DMS79 treated with DMSO at 0.1 percent for 48 hours (cell line): ENCODE measurements around the gene TCEANC2.
"Not testable (repeated sequence)": the region's sequence is repeated elsewhere in the genome, so short reads cannot be mapped to it uniquely, and the experiment has no call there.

Experiments used
- DNase-seq: peaks from one replicate; lab custom pipeline; 2025; lab: John Stamatoyannopoulos, UW

Gene TCEANC2

GRCh38 chr1:54027848-54028247, 25.6 kb upstream of the TCEANC2 start:
- no peak for DNase-seq

- DNase-seq: no peak
These were observed 24.8 kb upstream of the TCEANC2 start for GRCh38 chr1:54028306-54029251.

DNA sequence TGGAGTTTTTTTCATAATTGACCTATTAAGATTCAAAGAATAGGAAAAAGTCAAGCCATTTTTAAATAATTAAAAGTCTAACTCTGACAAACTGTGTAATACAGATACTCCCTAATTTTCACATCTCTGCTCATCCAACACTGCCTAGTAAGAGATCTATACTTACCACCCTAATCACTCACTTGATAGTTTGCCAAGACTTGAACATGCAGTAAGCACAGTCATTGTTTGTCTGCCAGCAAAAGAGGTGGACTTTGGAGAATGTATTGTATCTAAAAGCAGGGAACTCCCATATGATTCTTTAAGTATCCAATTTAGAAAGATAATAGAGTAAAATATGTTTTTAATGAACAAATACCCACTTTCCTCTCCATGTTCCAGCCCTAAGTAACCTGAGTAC, 15.9 kb upstream of the TCEANC2 start:
- no peak for DNase-seq

DNA sequence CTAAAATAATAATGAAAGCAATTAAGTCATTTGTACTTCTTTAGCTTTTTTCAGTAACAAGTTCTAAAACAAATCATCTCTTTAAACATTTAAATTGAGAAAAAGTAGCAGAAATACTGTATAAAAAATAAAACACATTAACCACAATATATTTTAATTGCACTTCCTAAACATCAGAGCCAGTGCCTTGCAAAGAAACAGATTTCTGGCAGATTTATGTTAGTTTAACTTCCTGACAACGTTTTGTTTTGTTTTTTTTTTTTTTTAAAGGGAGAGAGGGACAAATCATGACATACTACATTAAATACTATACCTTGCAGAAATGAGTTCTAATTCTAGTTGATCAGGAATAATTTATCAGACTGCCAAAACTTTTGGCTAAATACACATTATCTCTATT, 11.6 kb upstream of the TCEANC2 start:
- DNase-seq: no peak

DNA sequence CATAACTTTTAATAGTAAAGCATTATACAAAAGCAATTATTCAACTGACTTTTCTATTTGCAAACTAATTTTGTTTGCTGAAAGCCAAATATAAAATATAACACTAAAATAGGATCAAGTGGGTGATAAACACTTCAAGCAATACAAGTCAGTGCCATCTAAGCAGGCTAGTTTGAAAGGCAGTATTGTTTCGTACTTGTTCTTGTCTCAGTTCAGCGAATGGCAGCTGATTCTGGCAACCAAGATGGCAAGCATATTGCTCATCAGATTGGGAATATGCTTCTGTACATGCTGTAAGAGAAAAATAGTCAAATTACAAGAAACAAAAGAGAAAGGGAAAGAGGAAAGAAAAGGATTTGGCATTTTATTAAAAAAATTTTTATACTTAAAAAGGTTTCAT, 7.9 kb upstream of the TCEANC2 start:
- no peak for DNase-seq

DNA sequence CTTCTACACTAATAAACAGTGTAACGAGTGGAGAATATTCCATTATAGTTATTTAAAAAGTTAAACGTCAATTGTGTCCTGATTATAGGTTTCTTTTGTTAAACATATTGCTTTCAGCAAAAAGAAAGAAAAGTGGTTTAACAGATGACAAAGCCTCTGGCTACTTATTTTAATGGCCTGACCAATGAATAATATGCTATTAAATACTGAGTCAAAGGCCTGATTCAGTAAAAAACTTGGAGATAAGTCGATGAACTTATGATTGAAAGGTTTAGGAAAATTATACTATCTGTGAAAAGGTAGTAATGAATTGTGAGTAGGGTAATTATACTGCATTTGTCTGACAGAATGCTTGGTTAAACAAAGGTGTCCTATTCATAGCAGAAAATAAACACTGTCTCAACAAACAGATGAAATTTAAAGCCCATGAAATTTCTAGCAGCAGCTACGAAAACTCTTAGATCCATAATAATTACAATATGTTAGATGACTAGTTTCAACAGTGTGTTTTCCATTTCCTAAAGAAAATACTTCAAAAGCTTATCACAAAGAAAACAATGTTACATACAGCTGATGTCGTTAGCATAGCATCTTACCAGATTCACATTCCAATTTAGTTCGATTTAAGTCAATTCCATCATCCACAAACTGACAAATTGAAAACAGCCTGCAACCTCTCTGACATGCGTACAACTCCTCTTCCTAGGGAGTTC, 6.6 kb upstream of the TCEANC2 start:
- no peak for DNase-seq

GRCh38 chr1:54047384-54048305, 5.8 kb upstream of the TCEANC2 start:
- DNase-seq: no peak

DNA sequence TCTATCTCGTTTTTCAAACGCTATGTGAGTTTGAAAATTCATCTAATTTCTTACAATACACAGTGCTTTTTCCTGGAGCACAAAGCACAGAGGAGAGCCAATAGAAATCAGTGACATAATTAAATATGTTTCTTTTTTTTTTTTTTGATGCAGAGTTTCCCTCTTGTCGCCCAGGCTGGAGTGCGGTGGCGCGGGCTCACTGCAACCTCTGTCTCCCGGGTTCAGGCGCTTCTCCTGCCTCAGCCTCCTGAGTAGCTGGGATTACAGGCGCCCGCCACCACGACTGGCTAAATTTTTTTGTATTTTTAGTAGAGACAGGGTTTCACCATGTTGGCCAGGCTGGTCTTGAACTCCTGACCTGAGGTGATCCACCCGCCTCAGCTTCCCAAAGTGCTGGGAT, 3.0 kb upstream of the TCEANC2 start:
- not testable (repeated sequence) for DNase-seq

DNA sequence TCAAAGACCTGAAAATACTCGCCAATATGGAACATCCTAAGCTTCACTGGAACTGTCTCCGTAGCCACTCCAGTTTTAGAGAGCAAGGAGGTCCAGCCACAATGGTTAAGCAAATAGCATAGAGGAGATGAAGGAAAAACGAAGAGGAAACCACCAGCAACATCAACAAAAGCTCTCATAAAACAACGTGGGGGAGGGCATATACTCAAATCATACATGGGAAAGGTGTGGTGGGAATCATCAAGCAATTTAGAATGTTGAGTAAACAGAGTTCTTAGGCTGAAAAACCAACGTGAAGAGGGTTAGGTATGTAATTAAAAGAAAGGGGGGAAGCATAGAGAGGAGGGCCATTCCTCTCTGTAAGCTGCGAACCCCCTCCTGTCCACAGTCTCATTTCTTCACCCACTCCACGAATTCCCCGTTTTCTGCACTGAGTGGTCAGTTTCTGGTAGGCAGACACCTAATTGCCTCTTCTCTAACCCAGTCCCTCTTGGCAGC, 1.4 kb upstream of the TCEANC2 start:
- peak; percentile 51 for DNase-seq

- peak; percentile 46 for DNase-seq
These were observed 926 bp upstream of the TCEANC2 start for GRCh38 chr1:54052431-54052933.

GRCh38 chr1:54053745-54054437, 483 bp downstream of the TCEANC2 start:
- peak; percentile 50 for DNase-seq

DNA sequence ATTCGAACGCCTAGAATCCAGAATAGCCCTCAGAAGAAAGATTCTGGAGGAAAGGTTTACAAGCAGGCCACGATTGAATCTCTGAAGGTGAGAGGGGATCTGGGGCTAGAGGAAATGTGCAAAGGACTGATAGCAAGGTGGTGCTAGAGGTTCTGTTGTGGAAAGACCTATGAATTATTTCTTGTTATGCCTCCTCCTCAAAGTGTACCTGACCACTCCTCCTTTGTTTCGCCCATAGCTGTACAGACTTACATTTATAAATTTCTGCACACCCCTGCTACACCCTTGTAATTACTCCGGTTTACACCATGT, 986 bp downstream of the TCEANC2 start:
- DNase-seq: peak; percentile 31

GRCh38 chr1:54064299-54064698, 10.9 kb downstream of the TCEANC2 start:
- DNase-seq: no peak

DNA sequence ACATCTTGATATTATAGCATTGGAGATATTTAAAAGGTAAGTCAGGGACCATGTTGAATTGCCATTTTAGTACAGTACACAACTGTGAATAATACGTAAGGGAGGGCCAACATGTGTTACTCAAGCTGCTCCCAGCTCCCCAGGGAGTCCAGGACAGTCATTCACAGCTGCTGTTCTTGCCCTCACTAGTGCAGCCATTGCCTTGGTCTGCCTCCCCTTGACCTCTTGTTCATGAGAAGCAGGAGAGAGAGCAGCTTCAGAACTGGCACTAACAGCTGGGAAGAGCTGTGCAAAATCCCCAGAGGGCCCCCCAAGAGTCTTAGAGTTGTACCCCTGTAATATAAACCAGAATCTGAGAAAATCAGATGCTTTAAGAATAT, 16.4 kb downstream of the TCEANC2 start:
- DNase-seq: no peak

DNA sequence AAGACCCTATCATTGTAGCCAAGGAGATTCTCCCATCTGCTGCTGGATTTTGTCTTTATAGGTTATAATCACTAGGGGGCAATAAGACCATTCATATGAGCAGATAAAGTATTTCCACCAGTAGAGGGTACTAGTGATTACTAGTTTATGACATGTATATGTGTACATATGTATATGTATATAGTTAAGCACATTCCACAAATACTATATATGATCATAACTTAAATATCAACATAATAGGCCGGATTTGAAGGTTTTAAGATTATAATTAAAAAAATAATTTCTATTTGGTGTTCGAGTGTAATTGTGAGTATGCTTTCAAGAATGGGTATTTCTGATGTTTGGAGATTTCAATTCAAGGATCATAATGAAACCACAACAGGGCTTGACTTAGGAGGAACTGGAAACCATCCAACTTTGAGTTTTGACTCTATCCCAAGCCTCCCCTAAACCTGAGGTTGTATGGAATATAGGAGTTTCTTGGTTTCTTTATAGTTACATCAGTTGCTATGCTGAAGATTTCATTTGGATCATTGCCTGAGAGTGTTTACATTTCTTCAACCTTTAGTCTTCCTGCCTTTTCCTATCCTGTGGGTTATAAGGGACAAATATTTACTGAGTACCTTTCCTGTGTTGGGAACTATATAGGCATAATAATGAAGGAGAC, 16.9 kb downstream of the TCEANC2 start:
- peak; percentile 60 for DNase-seq

GRCh38 chr1:54077359-54077758, 24.0 kb downstream of the TCEANC2 start:
- DNase-seq: no peak

GRCh38 chr1:54080598-54081049, 27.2 kb downstream of the TCEANC2 start:
- no peak for DNase-seq

GRCh38 chr1:54081306-54082270, 28.2 kb downstream of the TCEANC2 start:
- no peak for DNase-seq

- no peak for DNase-seq
These were observed 31.4 kb downstream of the TCEANC2 start for GRCh38 chr1:54084794-54085193.
